M059J (cell line): ENCODE data around the gene FXYD4. TPM values are rescaled to one million over a fixed set of nuclear protein-coding genes. Genes with fewer than 3 reads are reported as not detected.

Experiments used
- DNase-seq: peaks from one replicate; pipeline ENCODE4 v3.0.0-alpha.2; 2012; ENCODE audit warnings: low read depth
- total RNA-seq: library from RNA; depleted of rRNA; stranded (reverse); fragments of >200 nt; shearing (Covaris generic); gene quantifications from 2 replicates; pipeline ENCODE4 v1.2.3, GENCODE V29; 2014

The FXYD4 gene
- total RNA-seq, 1 experiment from 2014 or later, result not detected

DNA sequence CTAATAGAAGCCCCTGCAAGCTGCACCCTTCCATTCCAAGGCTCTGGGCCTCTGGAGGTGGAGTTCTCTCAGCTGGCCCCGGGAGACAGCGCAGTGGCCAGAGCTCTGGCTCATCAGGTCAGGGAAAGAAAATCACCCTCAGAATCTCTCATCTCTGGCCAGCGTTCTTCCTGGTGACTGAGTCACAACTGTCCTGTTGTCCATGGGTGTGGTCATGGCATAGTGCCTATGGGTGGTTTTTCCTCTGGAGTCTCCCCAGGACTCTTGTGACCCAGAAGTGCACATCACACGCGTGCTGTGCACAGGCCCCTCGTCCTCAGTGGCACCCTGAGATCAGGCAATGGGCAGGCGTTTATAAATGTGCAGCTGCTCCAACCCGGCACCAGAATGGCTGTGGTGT, 27.4 kb upstream of the FXYD4 start:
- peak; percentile 19 for DNase-seq

DNA sequence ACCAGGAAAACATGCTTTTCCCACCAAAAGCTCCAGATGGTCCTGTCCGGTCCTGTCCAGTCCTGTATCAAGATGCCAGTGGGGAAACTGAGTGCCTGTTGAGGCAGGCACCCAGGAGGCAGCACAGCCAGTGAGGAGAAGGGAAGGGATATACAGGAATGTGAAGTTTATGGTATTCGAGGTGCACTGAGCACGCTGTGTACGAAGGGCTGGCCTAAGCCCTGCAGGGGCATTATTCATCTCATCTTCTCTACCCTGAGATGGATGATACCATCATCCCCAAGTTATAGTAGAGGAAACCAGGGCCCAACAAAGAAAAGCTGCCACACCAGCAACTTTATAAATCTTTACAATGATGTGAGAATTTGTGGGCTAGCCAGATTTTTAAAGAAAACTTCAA, 23.4 kb upstream of the FXYD4 start:
- no peak for DNase-seq

GRCh38 chr10:43348511-43349312, 22.7 kb upstream of the FXYD4 start:
- DNase-seq, result peak; percentile 64

- DNase-seq, result no peak
Observed at GRCh38 chr10:43350156-43350555, 21.3 kb upstream of the FXYD4 start.

GRCh38 chr10:43350686-43351085, 20.8 kb upstream of the FXYD4 start:
- DNase-seq, result no peak

- no peak for DNase-seq
Observed at GRCh38 chr10:43351301-43351700, 20.1 kb upstream of the FXYD4 start.

DNA sequence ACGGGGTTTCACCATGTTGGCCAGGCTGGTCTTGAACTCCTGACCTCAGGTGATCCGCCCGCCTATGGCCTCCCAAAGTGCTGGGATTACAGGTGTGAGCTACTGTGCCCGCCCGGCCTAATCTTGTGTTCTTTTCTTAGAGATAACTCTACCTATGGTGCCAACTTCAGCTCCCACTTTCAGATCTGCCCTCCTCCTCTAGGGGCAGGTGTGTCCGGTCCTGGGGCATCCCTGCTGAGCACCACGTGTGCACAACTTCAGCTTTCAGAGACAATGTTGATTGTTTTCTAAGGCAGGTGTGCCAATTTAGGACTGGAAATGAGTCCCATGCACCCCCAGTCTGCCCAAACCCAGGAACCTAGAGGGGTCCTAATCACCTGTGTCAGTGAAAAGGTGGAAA, 18.5 kb upstream of the FXYD4 start:
- DNase-seq, result no peak

DNA sequence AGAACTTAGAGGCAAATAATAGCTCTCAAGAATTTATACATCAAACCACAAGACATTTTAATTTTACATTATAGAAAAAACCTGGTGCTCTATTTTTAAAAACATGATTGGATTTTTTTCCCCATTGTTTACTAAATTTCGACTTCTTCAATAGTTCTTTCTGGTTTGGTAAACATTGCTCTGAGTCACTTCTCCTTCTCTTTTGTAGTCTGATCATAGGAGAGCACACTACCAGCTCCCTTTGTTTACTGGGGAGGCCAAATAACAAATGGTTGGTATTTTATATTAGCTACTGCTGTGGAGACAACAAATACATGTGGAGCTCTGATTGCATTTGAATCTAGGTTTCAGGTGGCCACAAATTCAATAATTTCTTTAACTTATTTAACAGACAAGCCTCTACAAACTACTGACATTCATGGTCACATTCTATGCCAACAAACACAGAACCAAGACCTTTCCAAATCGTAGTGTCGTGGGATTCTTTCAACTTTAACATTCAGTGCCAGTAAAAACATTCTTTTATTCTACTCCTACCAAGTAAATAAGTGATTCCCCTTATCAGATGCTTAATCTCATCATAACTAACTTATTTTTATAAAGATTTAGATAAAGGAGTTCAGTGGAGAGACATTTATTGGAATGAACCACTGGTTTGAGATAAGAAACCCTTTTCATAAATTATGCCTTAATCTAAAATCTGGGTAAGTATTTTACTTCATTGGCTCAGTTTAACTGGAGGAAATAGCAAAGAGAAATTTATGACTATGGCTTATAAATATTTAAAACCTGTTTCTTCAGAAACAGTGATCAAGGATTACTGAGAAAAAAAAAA, 17.7 kb upstream of the FXYD4 start:
- no peak for DNase-seq

DNA sequence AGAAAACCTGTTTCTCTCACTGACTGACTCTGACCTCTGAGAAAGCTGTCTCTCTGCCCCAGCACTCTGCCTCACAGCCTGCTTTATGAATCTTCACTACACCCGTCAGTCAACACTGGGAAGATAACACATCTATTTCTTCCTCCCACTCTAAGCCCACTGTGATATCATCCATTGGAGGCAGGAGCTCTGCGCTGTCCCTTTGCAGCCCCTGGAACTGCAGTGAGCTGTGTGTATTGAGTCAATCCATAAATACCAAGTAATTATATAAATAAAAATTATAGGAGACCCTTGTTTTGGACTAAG, 17.2 kb upstream of the FXYD4 start:
- DNase-seq, result no peak

- DNase-seq, result no peak
Observed at GRCh38 chr10:43354879-43355380, 16.5 kb upstream of the FXYD4 start.

- DNase-seq, result peak; percentile 30
Observed at GRCh38 chr10:43355749-43356371, 15.6 kb upstream of the FXYD4 start.

DNA sequence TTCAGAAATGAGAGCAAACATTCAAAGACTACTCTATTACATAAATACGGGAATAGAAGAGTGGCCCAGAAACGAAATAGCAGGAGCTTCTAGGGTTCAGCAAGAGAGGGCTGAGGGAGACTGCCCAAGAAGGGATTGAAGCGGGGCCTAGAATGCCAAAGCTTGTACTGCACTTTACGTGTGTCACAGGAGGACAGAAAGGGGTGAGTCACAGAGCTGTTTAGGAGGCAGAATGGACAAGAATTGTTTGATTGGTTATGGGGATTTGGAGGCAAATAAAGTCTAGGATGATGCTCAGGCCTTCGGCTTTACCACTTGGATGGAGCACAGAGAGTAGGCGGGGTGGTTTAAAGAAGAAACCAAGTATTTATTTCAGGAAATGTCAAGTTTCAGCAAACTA, 11.3 kb upstream of the FXYD4 start:
- DNase-seq, result no peak

- DNase-seq, result no peak
Observed at GRCh38 chr10:43361547-43362190, 9.8 kb upstream of the FXYD4 start.

DNA sequence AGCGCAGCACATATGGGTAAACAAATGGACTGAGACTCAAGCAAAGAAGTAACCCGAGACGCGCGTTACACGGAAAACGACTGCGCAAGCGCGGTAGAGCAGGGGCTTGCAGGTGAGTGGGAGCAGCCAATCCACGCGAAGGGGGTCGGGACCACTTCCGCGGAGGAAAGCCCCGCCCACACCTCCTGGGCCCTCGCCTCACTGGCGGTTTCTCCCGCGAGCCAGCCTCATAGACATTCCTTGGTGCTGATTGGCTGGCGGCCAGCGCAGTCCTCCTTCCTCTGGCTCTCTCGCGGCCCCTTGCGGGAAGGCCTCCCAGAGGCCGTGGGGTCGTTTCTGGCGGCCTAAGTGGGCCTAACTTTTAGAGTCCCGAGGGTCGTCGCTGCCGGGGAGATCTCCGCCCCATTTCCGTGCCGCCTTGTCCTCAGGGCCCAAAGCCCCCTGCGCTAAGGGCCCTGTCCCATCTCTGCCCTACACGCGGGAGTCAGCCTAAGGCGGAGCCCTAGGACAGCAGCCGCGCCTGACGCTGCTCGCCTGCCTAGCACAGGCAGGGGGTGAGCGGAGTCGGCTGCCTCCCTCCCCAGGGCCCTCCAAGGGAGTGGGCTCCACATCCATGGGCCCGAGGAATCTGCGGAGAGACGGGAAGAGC, 9.1 kb upstream of the FXYD4 start:
- DNase-seq, result peak; percentile 41

DNA sequence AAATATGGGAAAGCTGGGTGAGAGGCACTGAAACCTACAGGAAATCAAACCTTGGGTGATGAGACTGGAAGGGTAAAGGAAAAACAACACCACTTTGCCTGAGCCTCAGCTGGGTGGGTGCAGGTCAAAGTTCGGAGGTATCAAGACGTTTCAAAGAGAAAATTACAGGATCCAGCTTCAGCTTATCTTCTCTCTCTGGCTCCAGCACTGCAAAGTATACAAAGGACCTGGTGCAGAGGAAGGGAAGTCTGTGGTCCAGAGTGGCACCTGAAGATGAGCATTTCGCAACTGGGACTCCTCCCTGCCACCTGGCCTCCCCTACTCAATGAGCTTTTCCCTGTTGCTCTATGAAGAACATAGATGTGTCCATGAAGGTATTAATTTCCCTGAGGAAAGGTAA, 6.4 kb upstream of the FXYD4 start:
- no peak for DNase-seq

DNA sequence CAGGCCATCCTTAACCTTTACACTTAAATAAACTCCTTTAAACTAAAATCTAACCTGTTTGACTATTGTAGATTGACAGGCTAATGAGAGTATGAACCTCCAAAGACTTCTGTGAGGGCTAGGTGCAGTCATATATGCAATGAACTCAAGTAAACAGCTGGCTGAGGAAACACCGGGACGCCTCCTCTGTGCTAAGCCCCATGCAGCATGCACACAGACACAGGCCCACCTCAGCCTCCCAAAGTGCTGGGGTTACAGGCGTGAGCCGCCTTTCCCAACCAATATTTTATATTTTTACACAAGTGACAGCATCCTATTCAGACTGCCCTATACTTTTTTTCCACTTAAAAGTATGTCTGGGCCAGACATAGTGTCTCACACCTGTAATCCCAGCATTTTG, 1.5 kb upstream of the FXYD4 start:
- DNase-seq, result no peak

DNA sequence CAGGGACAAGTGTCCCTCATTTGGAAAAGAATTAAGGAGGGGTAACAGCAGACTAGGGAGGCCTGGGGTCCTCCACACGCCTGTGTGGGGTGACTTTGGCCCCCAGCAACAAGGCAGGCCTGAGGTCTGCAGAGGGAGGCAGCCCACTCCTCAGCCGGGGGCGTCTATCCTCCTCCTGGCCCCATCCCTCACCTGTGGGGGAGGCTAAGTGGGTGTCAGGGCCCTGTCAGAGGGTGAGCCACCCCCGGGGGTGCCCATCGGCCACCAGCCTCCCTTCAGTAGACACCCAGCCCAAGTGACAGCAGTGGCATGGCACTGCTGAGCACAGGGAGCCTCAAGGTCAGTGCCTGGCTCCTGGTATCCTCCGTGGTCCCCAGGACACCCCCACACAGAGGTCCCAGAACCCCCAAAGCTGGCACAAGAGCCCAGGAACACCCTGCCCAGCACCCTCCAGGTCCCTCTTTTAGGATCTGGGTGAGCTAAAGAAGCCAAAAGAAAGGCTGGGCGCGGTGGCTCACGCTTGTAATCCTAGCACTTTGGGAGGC, 693 bp upstream of the FXYD4 start:
- no peak for DNase-seq

DNA sequence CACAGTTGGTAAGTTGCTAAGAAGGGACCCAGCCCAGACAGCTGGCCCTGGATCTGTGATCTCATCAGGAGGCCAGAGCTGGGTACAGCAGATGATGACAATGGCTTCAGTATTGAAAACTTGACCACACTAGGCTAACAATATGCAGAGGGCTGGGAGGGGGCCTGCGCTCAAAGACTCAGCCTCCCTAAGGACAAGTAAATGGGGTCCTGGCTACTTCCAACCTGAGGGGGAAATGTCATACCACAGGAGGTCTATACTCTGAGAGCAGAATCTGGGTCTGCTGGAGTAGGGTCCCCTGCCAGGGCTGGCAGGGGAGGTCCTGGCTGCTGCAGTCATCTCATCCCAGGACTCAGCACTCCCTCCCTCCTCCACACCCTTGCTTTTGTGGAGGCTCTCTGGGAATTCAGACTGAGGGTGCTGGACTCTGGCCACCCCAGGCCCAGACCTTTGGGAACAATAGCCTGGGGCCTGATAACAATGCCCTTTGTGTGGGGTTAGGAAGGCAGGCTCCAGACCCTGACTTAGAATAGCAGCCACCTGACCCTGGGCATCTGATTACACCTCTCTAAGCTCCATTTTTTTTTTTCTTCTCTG, 1.4 kb downstream of the FXYD4 start:
- no peak for DNase-seq

GRCh38 chr10:43373461-43373860, 2.0 kb downstream of the FXYD4 start:
- DNase-seq, result no peak

DNA sequence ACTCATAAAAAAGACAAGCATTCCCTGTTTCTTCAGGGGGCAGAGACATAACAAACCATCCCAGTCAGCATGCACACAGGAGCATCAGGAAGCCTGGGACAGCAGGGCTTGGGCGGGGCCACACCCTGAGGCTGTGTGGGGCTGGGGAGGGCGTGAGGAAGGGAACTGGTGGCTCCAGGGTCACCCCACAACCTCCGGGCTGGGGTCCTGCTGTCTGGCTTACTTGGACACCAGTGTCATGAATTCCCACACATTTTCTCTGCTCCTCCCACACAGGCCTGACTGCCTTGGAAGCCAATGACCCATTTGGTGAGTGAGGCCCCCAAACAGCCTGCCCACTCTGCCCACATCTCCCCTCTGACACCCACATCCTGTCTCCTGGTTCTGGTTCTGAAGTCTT, 2.8 kb downstream of the FXYD4 start:
- no peak for DNase-seq
